Loucy (cell line): Measurements from ENCODE around the gene KRT3.

ENCODE experiments used
- H2AFZ ChIP-seq: fragments of 200-600 bp; sonication (generic); 2 replicates; pipeline ENCODE4 v1.6.0; 2016; ENCODE audit warnings: antibody characterized with exemption, mild to moderate bottlenecking, low read length, moderate library complexity
- H3F3A ChIP-seq: fragments of 200-600 bp; 2 replicates; pipeline ENCODE4 v1.6.0; 2016; ENCODE audit warnings: antibody characterized with exemption, low read depth, mild to moderate bottlenecking
- H3K27me3 ChIP-seq: fragments of 200-600 bp; sonication (generic); 2 replicates; pipeline ENCODE4 v1.6.1; 2014; ENCODE audit warnings: low read length, mild to moderate bottlenecking; ENCODE audit not compliant: insufficient read depth, poor library complexity, severe bottlenecking
- H3K36me3 ChIP-seq: fragments of 200-600 bp; sonication (generic); 2 replicates; pipeline ENCODE4 v1.6.1; 2016; ENCODE audit warnings: low read length; ENCODE audit not compliant: insufficient read depth
- H3K4me1 ChIP-seq: fragments of 200-600 bp; sonication (generic); 2 replicates; pipeline ENCODE4 v1.5.1; 2014; ENCODE audit warnings: low read length, mild to moderate bottlenecking; ENCODE audit not compliant: insufficient read depth, poor library complexity, severe bottlenecking
- H3K4me2 ChIP-seq: fragments of 200-600 bp; sonication (generic); 2 replicates; pipeline ENCODE4 v1.6.0; 2014; ENCODE audit warnings: antibody characterized with exemption, low read length, low read depth, mild to moderate bottlenecking; ENCODE audit not compliant: poor library complexity, severe bottlenecking
- H3K4me3 ChIP-seq: fragments of 200-600 bp; sonication (generic); 2 replicates; pipeline ENCODE4 v1.5.1; 2014; ENCODE audit warnings: low read length, mild to moderate bottlenecking, mixed read lengths; ENCODE audit not compliant: poor library complexity, severe bottlenecking
- H3K79me2 ChIP-seq: fragments of 200-600 bp; sonication (generic); 2 replicates; pipeline ENCODE4 v1.6.1; 2014; ENCODE audit warnings: low read length; ENCODE audit not compliant: insufficient read depth
- H3K9ac ChIP-seq: fragments of 200-600 bp; sonication (generic); 2 replicates; pipeline ENCODE4 v1.6.0; 2014; ENCODE audit warnings: mild to moderate bottlenecking, low read depth, low read length, moderate library complexity; ENCODE audit not compliant: poor library complexity, severe bottlenecking
- H3K9me2 ChIP-seq: fragments of 200-600 bp; sonication (generic); replicated peaks from 2 replicates; pipeline ENCODE4 v1.6.1; 2016; ENCODE audit warnings: low read depth, low read length, mixed read lengths
- H3K9me3 ChIP-seq: fragments of 200-600 bp; sonication (generic); 2 replicates; pipeline ENCODE4 v1.6.1; 2014; ENCODE audit warnings: mild to moderate bottlenecking, antibody characterized with exemption, low read length, low read depth; ENCODE audit not compliant: insufficient read depth
- H4K20me1 ChIP-seq: fragments of 200-600 bp; sonication (generic); 2 replicates; pipeline ENCODE4 v1.6.0; 2014; ENCODE audit warnings: antibody characterized with exemption, low read length, mild to moderate bottlenecking; ENCODE audit not compliant: insufficient read depth, poor library complexity, severe bottlenecking
- EZH2phosphoT487 ChIP-seq: fragments of 200-600 bp; IDR thresholded peaks from 2 replicates; pipeline ENCODE4 v1.6.1; 2018; ENCODE audit warnings: antibody characterized with exemption, mild to moderate bottlenecking, moderate library complexity, borderline replicate concordance
- TF ChIP-seq, protein P1 (sequence below): fragments of 200-600 bp; sonication (generic); conservative IDR thresholded peaks from 2 replicates; pipeline ENCODE4 v1.5.1; 2014; ENCODE audit warnings: mild to moderate bottlenecking, antibody characterized with exemption, low read length

The KRT3 gene

DNA sequence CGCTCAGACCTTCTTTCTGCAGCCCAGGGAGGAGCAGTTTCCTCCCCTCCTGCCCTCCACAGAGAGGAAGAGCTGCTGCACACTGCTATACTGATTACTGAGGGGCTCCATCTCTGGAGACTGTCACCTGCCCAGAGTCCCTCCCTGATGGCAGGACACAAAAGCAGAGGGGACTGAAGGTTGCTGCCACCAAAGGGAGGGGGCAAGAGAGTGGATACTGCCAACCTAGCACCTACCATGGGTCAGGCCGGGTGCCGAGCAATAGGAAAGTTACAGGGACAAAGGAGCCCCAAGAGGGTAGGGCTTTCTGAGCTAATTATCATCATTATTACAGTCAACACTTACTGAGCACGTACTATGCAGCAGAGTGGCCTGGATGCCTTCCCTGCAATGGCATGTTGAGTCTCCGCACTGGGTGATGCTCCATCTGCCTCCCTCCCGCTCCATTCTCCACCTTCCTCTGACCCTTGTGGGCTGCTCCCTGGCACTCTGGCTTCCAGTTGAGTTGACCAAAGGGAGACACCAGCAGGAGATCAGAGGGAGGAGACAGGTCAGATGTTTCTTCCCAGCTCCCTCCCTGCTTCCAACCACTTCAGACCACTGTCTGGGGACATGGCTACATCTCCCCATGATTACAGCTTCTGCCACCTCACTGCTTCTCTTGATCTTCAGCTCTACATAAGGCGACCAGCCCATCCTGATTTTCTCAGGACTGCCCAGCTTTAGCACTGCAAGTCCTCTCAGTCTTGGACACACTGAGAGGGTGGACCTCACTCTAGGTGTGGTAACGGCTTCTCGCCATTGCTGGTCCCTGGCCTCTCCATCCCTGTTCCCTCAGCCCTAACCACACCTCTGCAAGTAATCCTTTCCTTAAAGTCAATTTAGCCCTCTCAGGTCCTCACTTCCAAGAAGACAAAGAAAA is 40.8 kb upstream of the KRT3 start:
- H3K4me3 ChIP-seq = no peak overlapping the region
- H3K27me3 ChIP-seq = no peaks in the 10 kb centered on the region
- no peaks in the 10 kb centered on the region for H3K9me3 ChIP-seq
- H4K20me1 ChIP-seq = no peaks in the 10 kb centered on the region
- peaks cover 16% of the 10 kb centered on the region for H3K4me1 ChIP-seq
- H3F3A ChIP-seq = no peaks in the 10 kb centered on the region
- no peaks in the 10 kb centered on the region for H3K9me2 ChIP-seq
- no peaks in the 10 kb centered on the region for H3K36me3 ChIP-seq
- no peaks in the 10 kb centered on the region for H3K79me2 ChIP-seq
- H2AFZ ChIP-seq = no peak overlapping the region
- no peak overlapping the region for H3K4me2 ChIP-seq
- H3K9ac ChIP-seq = no peak overlapping the region
- TF ChIP-seq, protein P1, sequence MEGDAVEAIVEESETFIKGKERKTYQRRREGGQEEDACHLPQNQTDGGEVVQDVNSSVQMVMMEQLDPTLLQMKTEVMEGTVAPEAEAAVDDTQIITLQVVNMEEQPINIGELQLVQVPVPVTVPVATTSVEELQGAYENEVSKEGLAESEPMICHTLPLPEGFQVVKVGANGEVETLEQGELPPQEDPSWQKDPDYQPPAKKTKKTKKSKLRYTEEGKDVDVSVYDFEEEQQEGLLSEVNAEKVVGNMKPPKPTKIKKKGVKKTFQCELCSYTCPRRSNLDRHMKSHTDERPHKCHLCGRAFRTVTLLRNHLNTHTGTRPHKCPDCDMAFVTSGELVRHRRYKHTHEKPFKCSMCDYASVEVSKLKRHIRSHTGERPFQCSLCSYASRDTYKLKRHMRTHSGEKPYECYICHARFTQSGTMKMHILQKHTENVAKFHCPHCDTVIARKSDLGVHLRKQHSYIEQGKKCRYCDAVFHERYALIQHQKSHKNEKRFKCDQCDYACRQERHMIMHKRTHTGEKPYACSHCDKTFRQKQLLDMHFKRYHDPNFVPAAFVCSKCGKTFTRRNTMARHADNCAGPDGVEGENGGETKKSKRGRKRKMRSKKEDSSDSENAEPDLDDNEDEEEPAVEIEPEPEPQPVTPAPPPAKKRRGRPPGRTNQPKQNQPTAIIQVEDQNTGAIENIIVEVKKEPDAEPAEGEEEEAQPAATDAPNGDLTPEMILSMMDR = no peak
- TF ChIP-seq EZH2phosphoT487 = no peak

- H3K27me3 ChIP-seq = no peaks in the 10 kb centered on the region
- TF ChIP-seq, protein P1 = no peak
- TF ChIP-seq EZH2phosphoT487 = no peak
Measured at GRCh38 chr12:52836042-52836466, 40.1 kb upstream of the KRT3 start.

DNA sequence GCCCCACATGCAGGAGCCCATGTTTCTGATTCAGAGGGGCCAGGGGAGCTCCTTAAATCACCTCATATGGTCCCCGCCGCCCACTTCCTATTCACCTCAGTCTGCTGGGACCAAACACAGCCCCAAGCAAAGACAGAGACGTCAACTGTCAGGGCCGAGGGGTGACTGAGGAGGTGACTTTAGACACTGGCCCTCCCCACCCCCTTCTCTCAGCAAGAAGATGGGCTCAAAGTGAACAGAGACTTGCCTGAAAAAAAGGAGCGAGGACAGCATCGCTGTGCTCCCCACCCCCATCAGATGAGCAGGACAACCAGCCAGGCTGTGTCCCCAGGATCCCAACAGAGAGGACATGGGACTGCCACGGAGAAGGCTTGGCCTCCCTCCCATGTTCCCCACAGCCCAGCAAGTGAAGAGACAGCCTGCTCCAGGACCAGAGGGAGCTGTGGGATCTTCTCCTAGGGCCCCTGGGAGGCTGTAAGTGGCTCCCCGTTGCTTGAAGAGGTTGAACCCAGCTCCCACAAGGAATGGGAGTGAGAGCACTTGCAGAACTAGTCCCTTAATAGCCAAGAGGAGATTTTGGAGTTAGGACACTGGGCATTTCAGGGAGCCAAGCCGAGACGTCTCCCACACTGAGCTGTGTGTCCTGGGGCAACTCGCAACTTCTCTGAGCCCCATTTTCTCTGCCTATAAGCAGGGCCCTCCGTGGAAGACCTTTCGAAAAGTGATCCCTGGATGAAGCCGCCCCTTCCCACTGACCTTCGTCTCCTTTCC is 39.5 kb upstream of the KRT3 start:
- Histone ChIP-seq H3K9ac (no peak overlapping the region), H3F3A (no peaks in the 10 kb centered on the region), H3K27me3 (no peaks in the 10 kb centered on the region), H3K4me2 (no peak overlapping the region), H3K9me3 (no peaks in the 10 kb centered on the region), H3K4me3 (no peak overlapping the region), H3K36me3 (no peaks in the 10 kb centered on the region), H3K79me2 (no peaks in the 10 kb centered on the region), H2AFZ (no peak overlapping the region), H3K4me1 (peaks cover 16% of the 10 kb centered on the region), H4K20me1 (no peaks in the 10 kb centered on the region), H3K9me2 (no peaks in the 10 kb centered on the region)
- TF ChIP-seq, protein P1 = no peak
- TF ChIP-seq EZH2phosphoT487 = no peak

More at GRCh38 chr12:52836042-52836466, 40.1 kb upstream of the KRT3 start:
- Histone ChIP-seq H4K20me1 (no peaks in the 10 kb centered on the region), H3K9me2 (no peaks in the 10 kb centered on the region), H2AFZ (no peak overlapping the region), H3K9ac (no peak overlapping the region), H3F3A (no peaks in the 10 kb centered on the region), H3K4me1 (peaks cover 16% of the 10 kb centered on the region), H3K9me3 (no peaks in the 10 kb centered on the region), H3K79me2 (no peaks in the 10 kb centered on the region), H3K4me3 (no peak overlapping the region), H3K4me2 (no peak overlapping the region), H3K36me3 (no peaks in the 10 kb centered on the region)
